HT-29 (cell line): ENCODE data around the gene RRP1B. TPM values are rescaled to one million over a fixed set of nuclear protein-coding genes. Genes with fewer than 3 reads are reported as not detected.
A peak's percentile ranks its signal among the peaks of the same experiment; 100 is the strongest.

Experiments
- DNase-seq: peaks from one replicate; pipeline ENCODE4 v3.0.0-alpha.2; 2015; ENCODE audit warnings: low spot score
- small RNA-seq: library from RNA; depleted of rRNA; stranded (forward); fragments of <200 nt; gene quantifications from one replicate; pipeline ENCODE3, GENCODE V24; 2014
- total RNA-seq: library from RNA; depleted of rRNA; stranded (reverse); fragments of >200 nt; shearing (Covaris generic); gene quantifications from 2 replicates; pipeline ENCODE4 v1.2.3, GENCODE V29; 2014; rRNA removed

RRP1B gene
- total RNA-seq, 1 experiment from 2014 or later = 20.0 TPM

- no peak for DNase-seq
Observed at GRCh38 chr21:43739621-43740435, 80.5 kb downstream of the RRP1B start.

GRCh38 chr21:43740497-43741156 lies 81.3 kb downstream of the RRP1B start:
- DNase-seq = peak; percentile 48

GRCh38 chr21:43741423-43742096 lies 82.2 kb downstream of the RRP1B start:
- no peak for DNase-seq

- DNase-seq = no peak
Observed at GRCh38 chr21:43743947-43744346, 84.6 kb downstream of the RRP1B start.

GRCh38 chr21:43744725-43745124 lies 85.4 kb downstream of the RRP1B start:
- DNase-seq = no peak

Small RNA genes lying within 50 kb of the gene (small RNA-seq; reads per million reads assigned to genes)
- gene MIR6070 = not detected

Other genes starting within 250 kb of the RRP1B start
- 19.4 and 29.7 TPM in 2 replicates for gene SIK1, start 232.4 kb upstream of the RRP1B start, total RNA-seq
- gene HSF2BP, start 72 bp upstream of the RRP1B start, total RNA-seq = 0.13 and 0.56 TPM in 2 replicates
- 193 and 219 TPM in 2 replicates for gene PDXK, start 59.6 kb downstream of the RRP1B start, total RNA-seq
- gene CSTB, start 116.7 kb downstream of the RRP1B start, total RNA-seq = 49.7 and 55.0 TPM in 2 replicates
- gene RRP1, start 130.0 kb downstream of the RRP1B start, total RNA-seq = 36.4 and 39.3 TPM in 2 replicates
- 31.6 and 39.6 TPM in 2 replicates for gene AGPAT3, start 205.7 kb downstream of the RRP1B start, total RNA-seq